ENCODE data around the gene ZRANB2.

Gene ZRANB2

GRCh38 chr1:71080739-71081696 is at the start of gene ZRANB2:
Gene ZRANB2, minus strand, starts transcription at chr1:71081035. Its CDS starts 40 bp downstream, at chr1:71080995.
- peak; percentile 91 to 92 for DNase-seq (ENCODE audit: low read depth in 2 of 2)

- DNase-seq (ENCODE audit: low read depth in 2 of 2) = no peak
These were observed 47.2 kb upstream of the ZRANB2 start for GRCh38 chr1:71128060-71128459.

GRCh38 chr1:71118086-71118485 is 37.3 kb upstream of the ZRANB2 start:
- no peak for DNase-seq (ENCODE audit: low read depth in 2 of 2)

- DNase-seq (ENCODE audit: low read depth in 2 of 2) = no peak
These were observed 35.9 kb upstream of the ZRANB2 start for GRCh38 chr1:71116729-71117128.

GRCh38 chr1:71106658-71107322 is 26.0 kb upstream of the ZRANB2 start:
- no peak for DNase-seq (ENCODE audit: low read depth in 2 of 2)

- DNase-seq (ENCODE audit: low read depth in 2 of 2) = no peak
These were observed 23.6 kb upstream of the ZRANB2 start for GRCh38 chr1:71104417-71104816.

GRCh38 chr1:71101839-71102376 is 21.1 kb upstream of the ZRANB2 start:
- no peak for DNase-seq (ENCODE audit: low read depth in 2 of 2)

GRCh38 chr1:71097428-71097827 is 16.6 kb upstream of the ZRANB2 start:
- DNase-seq (ENCODE audit: low read depth in 2 of 2) = no peak

- DNase-seq (ENCODE audit: low read depth in 2 of 2) = no peak
These were observed 14.1 kb upstream of the ZRANB2 start for GRCh38 chr1:71094913-71095312.

GRCh38 chr1:71093938-71094337 is 13.1 kb upstream of the ZRANB2 start:
- no peak for DNase-seq (ENCODE audit: low read depth in 2 of 2)

GRCh38 chr1:71089536-71090270 is 8.9 kb upstream of the ZRANB2 start:
- DNase-seq (ENCODE audit: low read depth in 2 of 2) = peak; percentile 41 to 42

GRCh38 chr1:71088645-71089287 is 7.9 kb upstream of the ZRANB2 start:
- DNase-seq (ENCODE audit: low read depth in 2 of 2) = no peak

- no peak for DNase-seq (ENCODE audit: low read depth in 2 of 2)
These were observed 6.9 kb upstream of the ZRANB2 start for GRCh38 chr1:71087713-71088112.

GRCh38 chr1:71087060-71087459 is 6.2 kb upstream of the ZRANB2 start:
- no peak for DNase-seq (ENCODE audit: low read depth in 2 of 2)

- DNase-seq (ENCODE audit: low read depth in 2 of 2) = peak; percentile 19
These were observed 5.5 kb upstream of the ZRANB2 start for GRCh38 chr1:71086331-71086730.

GRCh38 chr1:71083271-71083670 is 2.4 kb upstream of the ZRANB2 start:
- no peak for DNase-seq (ENCODE audit: low read depth in 2 of 2)

GRCh38 chr1:71081697-71082080 is 854 bp upstream of the ZRANB2 start:
- DNase-seq (ENCODE audit: low read depth in 2 of 2) = no peak

GRCh38 chr1:71080230-71080738 is 551 bp downstream of the ZRANB2 start:
- DNase-seq (ENCODE audit: low read depth in 2 of 2) = no peak

- DNase-seq (ENCODE audit: low read depth in 2 of 2) = no peak
These were observed 6.2 kb downstream of the ZRANB2 start for GRCh38 chr1:71074681-71075080.

GRCh38 chr1:71072273-71072672 is 8.6 kb downstream of the ZRANB2 start:
- no peak for DNase-seq (ENCODE audit: low read depth in 2 of 2)

GRCh38 chr1:71071720-71072119 is 9.1 kb downstream of the ZRANB2 start:
- no peak for DNase-seq (ENCODE audit: low read depth in 2 of 2)

Data from fibroblast of skin of left biceps (primary cell).